B cell (primary cell): ENCODE data around the gene PSME3IP1. TPM values are rescaled to one million over a fixed set of nuclear protein-coding genes. Genes with fewer than 3 reads are reported as not detected.

Experiments
- ATAC-seq: fragments of 200-7000 bp; cut with Tn5 transposase; one replicate; pipeline ENCODE4 v1.10.0; 2021; ENCODE audit warnings: low read depth, mild to moderate bottlenecking, moderate number of reproducible peaks, moderate library complexity
- CTCF ChIA-PET: fragments of 350-600 bp; sonication (Branson Sonifier 250); formaldehyde crosslinking; loops from one replicate; lab custom pipeline; 2021; ENCODE audit warnings: antibody characterized with exemption, inconsistent platforms; lab: Charles Lee
- POLR2A ChIA-PET: fragments of 350-600 bp; sonication (Branson Sonifier 250); formaldehyde crosslinking; loops from one replicate; lab custom pipeline; 2021; ENCODE audit warnings: antibody characterized with exemption; lab: Charles Lee
- DNase-seq: peaks from one replicate; pipeline ENCODE4 v3.0.0; 2013
- H2AFZ ChIP-seq: 2 replicates; pipeline ENCODE4 v1.6.1; 2012; ENCODE audit warnings: mild to moderate bottlenecking, low read depth, low read length; ENCODE audit not compliant: insufficient read depth, poor library complexity, severe bottlenecking
- H3K27ac ChIP-seq, 2 donors: 1 replicate in 1 of 2; 2 replicates in 1 of 2; pipeline ENCODE4 v1.5.1; 2012 to 2013; ENCODE audit warnings: low read length in 2 of 2, mild to moderate bottlenecking in 2 of 2, moderate library complexity in 1 of 2
- H3K27me3 ChIP-seq, 4 experiments: fragments of 200-600 bp in 1 of 4; sonication (generic) in 1 of 4; replicated peaks in 1 of 4; 1 replicate in 2 of 4; 2 replicates in 2 of 4; pipeline versions ENCODE4 v1.6.1 to v1.7.0; 2013 to 2016; ENCODE audit warnings: low read length in 3 of 4, mild to moderate bottlenecking in 2 of 4, mixed read lengths in 1 of 4, moderate library complexity in 1 of 4; ENCODE audit not compliant: insufficient read depth in 4 of 4, control insufficient read depth in 3 of 4; ENCODE audit errors: control extremely low read depth in 1 of 4
- H3K36me3 ChIP-seq, 2 experiments: replicated peaks in 1 of 2; 1 replicate in 1 of 2; 2 replicates in 1 of 2; pipeline versions ENCODE4 v1.6.1 to v1.7.1; 2013; ENCODE audit warnings: low read length in 1 of 2; ENCODE audit not compliant: insufficient read depth in 2 of 2, control insufficient read depth in 1 of 2; ENCODE audit errors: control extremely low read depth in 1 of 2, extremely low read depth in 1 of 2
- H3K4me1 ChIP-seq, 2 donors: fragments of 200-600 bp in 1 of 2; sonication (generic) in 1 of 2; 1 replicate in 1 of 2; 2 replicates in 1 of 2; pipeline versions ENCODE4 v1.5.1 to v1.6.1; 2013 to 2017; ENCODE audit warnings: low read length in 2 of 2; ENCODE audit not compliant: control insufficient read depth in 2 of 2, insufficient read depth in 2 of 2
- H3K4me2 ChIP-seq: replicated peaks from 2 replicates; pipeline ENCODE3; 2012; ENCODE audit warnings: mild to moderate bottlenecking, low read depth, low read length; ENCODE audit not compliant: poor library complexity, severe bottlenecking
- H3K4me3 ChIP-seq, 5 experiments: fragments of 200-600 bp in 1 of 5; sonication (generic) in 1 of 5; 1 replicate in 3 of 5; 2 replicates in 2 of 5; pipeline versions ENCODE4 v1.5.1 to v1.7.0; 2011 to 2016; ENCODE audit warnings: low read length in 4 of 5, mild to moderate bottlenecking in 4 of 5, low read depth in 2 of 5, control low read depth in 1 of 5, moderate library complexity in 1 of 5; ENCODE audit not compliant: insufficient read depth in 1 of 5; ENCODE audit errors: control extremely low read depth in 1 of 5, extremely low read depth in 1 of 5
- H3K79me2 ChIP-seq: fragments of 200-600 bp; sonication (generic); one replicate; pipeline ENCODE4 v1.6.0; 2016; ENCODE audit warnings: low read length; ENCODE audit not compliant: control insufficient read depth, insufficient read depth
- H3K9ac ChIP-seq: fragments of 200-600 bp; sonication (generic); 2 replicates; pipeline ENCODE4 v1.6.1; 2017; ENCODE audit warnings: mild to moderate bottlenecking, low read length, moderate library complexity
- H3K9me3 ChIP-seq, 3 donors: one replicate each; pipeline versions ENCODE4 v1.6.1 to v1.7.1; 2013; ENCODE audit warnings: low read length in 2 of 3; ENCODE audit not compliant: control insufficient read depth in 2 of 3, insufficient read depth in 1 of 3; ENCODE audit errors: control extremely low read depth in 1 of 3
- H4K20me1 ChIP-seq: 2 replicates; pipeline ENCODE4 v1.6.0; 2012; ENCODE audit warnings: mild to moderate bottlenecking, low read length; ENCODE audit not compliant: insufficient read depth, control insufficient read depth, poor library complexity, severe bottlenecking
- H3K27ac Mint-ChIP-seq: one replicate; pipeline ENCODE4 v1.8.0; 2021; ENCODE audit warnings: mixed read lengths
- H3K27me3 Mint-ChIP-seq: one replicate; pipeline ENCODE4 v1.8.0; 2021; ENCODE audit warnings: mixed read lengths
- H3K4me1 Mint-ChIP-seq: one replicate; pipeline ENCODE4 v1.8.0; 2021; ENCODE audit warnings: mixed read lengths
- H3K4me3 Mint-ChIP-seq: one replicate; pipeline ENCODE4 v1.8.0; 2021; ENCODE audit warnings: mixed read lengths
- H3K9me3 Mint-ChIP-seq: one replicate; pipeline ENCODE4 v1.8.0; 2022; ENCODE audit warnings: mixed read lengths; ENCODE audit not compliant: insufficient read depth
- EZH2 ChIP-seq: IDR thresholded peaks from 2 replicates; pipeline ENCODE4 v1.6.1; 2012; ENCODE audit warnings: borderline replicate concordance, low read depth, mild to moderate bottlenecking, moderate library complexity, low read length; ENCODE audit not compliant: insufficient read depth, poor library complexity, severe bottlenecking
- WGBS: methylation state at CpG from one replicate; pipeline ENCODE4 v1.1.5; 2013; ENCODE audit warnings: missing lambda C conversion rate; ENCODE audit not compliant: insufficient coverage; 5-methylcytosine and 5-hydroxymethylcytosine counted together
- intact Hi-C: fragments of 100-400 bp; cut with micrococcal nuclease; formaldehyde crosslinking; loops from one replicate; pipeline ENCODE4 v1.10.0; 2022
- polyA plus RNA-seq: library from polyadenylated mRNA; depleted of rRNA; stranded (reverse); fragments of >200 nt; gene quantifications from 2 replicates; pipeline ENCODE4 v1.2.3, GENCODE V29; 2012
- total RNA-seq, 2 donors: library from RNA; stranded (reverse); fragments of 120-200 nt in 1 of 2; gene quantifications; 1 replicate in 1 of 2; 2 replicates in 1 of 2; pipeline versions ENCODE4 v1.2.3 to v1.2.4, GENCODE V29; 2013 to 2022
- TF ChIP-seq, protein P1 (sequence below): fragments of 200-600 bp; IDR thresholded peaks from one replicate; pipeline ENCODE4 v1.8.0; 2022; ENCODE audit warnings: antibody characterized with exemption, mild to moderate bottlenecking

PSME3IP1 gene
- total and polyA plus RNA-seq, 2 donors (not counting 1 experiment from before 2014, with no cell fraction given) = 125 to 166 TPM

DNA sequence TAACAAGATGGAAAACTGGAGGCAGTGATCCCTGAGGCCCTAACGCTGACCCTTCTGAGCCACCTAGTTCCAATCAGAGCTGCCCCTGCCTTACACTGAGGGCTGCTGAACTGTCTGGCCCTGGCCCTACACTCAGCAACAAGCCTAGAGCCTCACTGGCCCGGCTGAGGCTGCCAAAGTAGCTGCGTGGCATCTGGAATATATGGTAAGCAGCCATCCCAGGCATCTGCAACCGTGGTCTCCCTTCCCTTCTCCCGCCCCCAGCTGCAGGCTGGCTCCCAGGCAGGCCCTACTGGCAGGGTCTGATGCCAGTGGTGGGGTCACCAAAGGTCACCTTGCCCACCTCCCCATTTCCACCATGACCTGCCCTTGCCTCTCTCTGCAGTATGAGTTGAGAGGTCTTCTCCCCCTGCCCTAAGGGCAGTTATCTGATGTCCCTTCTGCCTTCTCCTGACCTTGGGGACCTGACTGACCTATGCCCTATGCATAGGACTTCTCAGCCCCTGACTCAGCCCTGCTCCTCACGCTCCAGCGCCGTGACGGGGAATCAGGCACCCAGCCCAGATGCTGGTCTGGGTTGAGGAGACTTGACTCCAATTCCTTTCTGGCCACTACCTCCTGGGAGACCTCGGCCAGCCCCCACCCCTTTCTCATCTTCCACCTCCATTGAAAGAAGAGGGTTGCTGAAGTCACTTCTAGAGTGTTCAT is 48.1 kb downstream of the PSME3IP1 start:
- Histone ChIP-seq H3K9ac (no peak overlapping the region), H3K79me2 (no peaks in the 10 kb centered on the region), H4K20me1 (no peaks in the 10 kb centered on the region), H3K4me1 (peaks cover 53 to 56% of the 10 kb centered on the region in 2 donors), H2AFZ (no peak overlapping the region), H3K4me2 (no peak overlapping the region), H3K27ac (no peak overlapping the region), H3K36me3 (no peaks in the 10 kb centered on the region), H3K9me3 (no peaks in the 10 kb centered on the region), H3K4me3 (no peak overlapping the region), H3K27me3 (no peaks in the 10 kb centered on the region)
- Mint-ChIP-seq H3K4me3 (no peak overlapping the region), H3K9me3 (no peaks in the 10 kb centered on the region), H3K27ac (no peak overlapping the region), H3K4me1 (peaks cover 63% of the 10 kb centered on the region), H3K27me3 (no peaks in the 10 kb centered on the region)
- no peak for TF ChIP-seq EZH2
- TF ChIP-seq, protein P1, sequence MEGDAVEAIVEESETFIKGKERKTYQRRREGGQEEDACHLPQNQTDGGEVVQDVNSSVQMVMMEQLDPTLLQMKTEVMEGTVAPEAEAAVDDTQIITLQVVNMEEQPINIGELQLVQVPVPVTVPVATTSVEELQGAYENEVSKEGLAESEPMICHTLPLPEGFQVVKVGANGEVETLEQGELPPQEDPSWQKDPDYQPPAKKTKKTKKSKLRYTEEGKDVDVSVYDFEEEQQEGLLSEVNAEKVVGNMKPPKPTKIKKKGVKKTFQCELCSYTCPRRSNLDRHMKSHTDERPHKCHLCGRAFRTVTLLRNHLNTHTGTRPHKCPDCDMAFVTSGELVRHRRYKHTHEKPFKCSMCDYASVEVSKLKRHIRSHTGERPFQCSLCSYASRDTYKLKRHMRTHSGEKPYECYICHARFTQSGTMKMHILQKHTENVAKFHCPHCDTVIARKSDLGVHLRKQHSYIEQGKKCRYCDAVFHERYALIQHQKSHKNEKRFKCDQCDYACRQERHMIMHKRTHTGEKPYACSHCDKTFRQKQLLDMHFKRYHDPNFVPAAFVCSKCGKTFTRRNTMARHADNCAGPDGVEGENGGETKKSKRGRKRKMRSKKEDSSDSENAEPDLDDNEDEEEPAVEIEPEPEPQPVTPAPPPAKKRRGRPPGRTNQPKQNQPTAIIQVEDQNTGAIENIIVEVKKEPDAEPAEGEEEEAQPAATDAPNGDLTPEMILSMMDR = no peak
- ChIA-PET CTCF (interaction anchor here (1.2 kb wide), 1 partner anchor 48 kb away, joined by 3 read pairs; no protein-coding TSS in a partner anchor), POLR2A (no interaction called here)
- intact Hi-C loops = no loop called here
- WGBS = 79% methylated on average over 8 of the region's 10 CpGs
- ATAC-seq (no peak), DNase-seq (no peak)

DNA sequence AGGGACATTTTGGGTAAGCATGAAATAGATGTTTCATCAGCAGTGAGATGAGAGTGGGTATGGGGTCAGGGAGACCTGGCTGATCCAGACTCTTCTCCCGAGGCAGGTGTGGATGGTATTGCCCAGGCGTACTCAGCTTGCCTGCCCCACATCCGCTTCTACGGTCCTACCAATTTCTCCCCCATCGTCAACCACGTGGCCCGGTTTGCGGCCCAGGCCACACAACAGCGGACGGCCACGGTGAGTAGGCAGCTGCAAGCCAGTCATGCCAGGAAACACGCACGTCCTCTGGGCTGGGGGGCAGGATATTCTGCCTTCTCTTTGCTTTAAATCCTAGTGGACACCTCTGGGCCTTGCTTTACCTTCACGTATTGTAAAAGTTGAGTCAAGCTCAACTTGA is 48.8 kb downstream of the PSME3IP1 start:
- no peak overlapping the region for H3K4me3 Mint-ChIP-seq
- Histone ChIP-seq H3K79me2 (no peaks in the 10 kb centered on the region), H3K36me3 (no peaks in the 10 kb centered on the region), H4K20me1 (no peaks in the 10 kb centered on the region), H3K4me3 (no peak overlapping the region), H3K4me2 (no peak overlapping the region), H3K9ac (no peak overlapping the region), H3K9me3 (no peaks in the 10 kb centered on the region), H3K27me3 (no peaks in the 10 kb centered on the region), H2AFZ (no peak overlapping the region), H3K4me1 (peaks cover 46 to 49% of the 10 kb centered on the region in 2 donors), H3K27ac (no peak overlapping the region)
- no peaks in the 10 kb centered on the region for H3K27me3 Mint-ChIP-seq
- CTCF ChIA-PET = no interaction called here
- no peaks in the 10 kb centered on the region for H3K9me3 Mint-ChIP-seq
- ATAC-seq (no peak), DNase-seq (no peak)
- no peak for TF ChIP-seq EZH2
- TF ChIP-seq, protein P1 = no peak
- no peak overlapping the region for H3K27ac Mint-ChIP-seq
- intact Hi-C loops = no loop called here
- H3K4me1 Mint-ChIP-seq = peaks cover 56% of the 10 kb centered on the region
- POLR2A ChIA-PET = no interaction called here
- WGBS = 98% methylated on average over 13 of the region's 14 CpGs
